Stimulated activated CD4-positive, alpha-beta T cell treated with anti-CD3 and anti-CD28 coated beads, Interleukin-4, amount 100 ng/mL, for 1 hour (primary cell): Measurements from ENCODE around the gene TBC1D3H.
"Not testable (repeated sequence)": the region's sequence is repeated elsewhere in the genome, so short reads cannot be mapped to it uniquely, and the experiment has no call there.

Experiments used
- DNase-seq: peaks from one replicate; pipeline ENCODE4 v3.0.0-alpha.2; 2020

TBC1D3H gene

DNA sequence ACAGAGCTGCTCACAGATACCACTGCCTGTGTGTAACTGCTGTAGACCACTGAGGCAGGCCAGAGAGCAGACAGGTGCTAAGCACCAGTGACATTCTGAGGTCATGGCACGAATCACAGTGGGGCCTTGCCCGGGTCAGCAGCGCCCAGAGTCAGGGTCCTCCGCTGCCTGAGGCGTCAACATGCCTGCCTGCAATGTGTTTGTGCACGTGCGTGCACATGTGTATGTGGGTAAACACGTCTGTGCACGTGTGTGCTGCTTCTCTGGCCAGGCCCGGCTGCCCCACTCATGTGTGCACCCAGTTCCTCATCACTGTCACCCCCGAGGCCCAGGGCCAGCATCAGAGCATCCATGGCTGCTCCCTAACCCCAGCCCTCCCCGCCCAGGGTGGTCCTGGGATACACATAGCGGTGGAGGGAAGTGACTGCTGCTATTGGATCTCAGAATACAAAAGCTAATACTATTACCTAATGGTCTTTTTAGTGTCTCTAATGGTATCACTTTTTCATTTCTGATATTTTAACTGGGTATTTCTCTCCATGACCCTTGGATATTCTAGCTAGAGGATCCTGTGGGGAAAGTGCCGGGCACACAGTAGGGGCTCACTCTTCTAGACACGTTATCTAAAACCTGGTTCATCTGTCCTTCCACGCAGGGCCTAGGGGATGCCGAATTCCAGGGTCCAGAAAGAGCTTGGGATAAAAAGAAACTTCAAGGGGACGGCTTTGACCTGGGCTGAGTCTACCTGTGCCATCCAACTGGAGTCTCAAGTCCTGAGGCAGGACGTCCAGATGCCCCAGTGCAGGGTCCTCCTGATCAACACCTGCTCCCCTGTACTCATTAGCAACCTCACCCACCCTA lies at the start of gene TBC1D3H:
Gene TBC1D3H (minus strand): TSS at position 51 of the 861 bp plus-strand sequence. CDS start 1,540 bp downstream, outside the sequence.
- not testable (repeated sequence) for DNase-seq

- not testable (repeated sequence) for DNase-seq
Measured at GRCh38 chr17:36428891-36429290, 40.7 kb upstream of the TBC1D3H start.

GRCh38 chr17:36415180-36415941 lies 27.1 kb upstream of the TBC1D3H start:
- not testable (repeated sequence) for DNase-seq

DNA sequence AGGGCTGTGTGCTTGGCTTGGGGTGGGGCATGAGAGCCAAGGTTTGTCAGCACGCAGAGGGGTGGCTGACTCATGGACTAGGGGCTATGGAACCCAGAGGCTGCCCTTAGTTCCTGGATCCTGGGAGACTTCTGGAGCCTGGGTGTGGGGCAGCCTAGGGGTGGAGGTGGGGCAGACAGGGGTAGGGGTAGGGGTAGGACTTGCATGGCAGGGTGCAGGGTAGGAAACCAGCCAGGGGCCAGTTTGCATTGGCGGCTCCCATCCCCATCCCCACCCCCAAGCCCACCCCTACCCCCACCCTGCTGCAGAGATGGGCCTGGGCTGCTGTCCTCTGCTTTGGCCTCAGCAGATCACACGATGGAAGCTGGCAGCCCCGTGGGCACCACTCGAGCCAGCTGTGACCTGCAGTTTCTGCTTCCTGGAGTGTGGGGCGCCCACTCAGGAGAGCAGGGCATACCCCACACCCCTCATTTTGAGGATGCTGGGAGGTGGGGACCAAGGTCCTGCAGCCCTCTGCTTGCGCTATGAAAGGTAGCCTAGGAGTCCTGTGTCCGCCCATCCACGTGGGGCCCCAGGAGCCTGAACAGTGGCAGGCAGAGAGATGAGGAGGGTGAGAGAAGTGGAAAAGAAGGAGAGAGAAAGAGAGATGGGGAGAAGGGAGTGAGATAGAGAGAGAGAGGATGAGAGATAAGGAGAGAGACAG lies 2.9 kb upstream of the TBC1D3H start:
- DNase-seq: not testable (repeated sequence)

GRCh38 chr17:36375938-36376337 lies 12.3 kb downstream of the TBC1D3H start:
- not testable (repeated sequence) for DNase-seq

DNA sequence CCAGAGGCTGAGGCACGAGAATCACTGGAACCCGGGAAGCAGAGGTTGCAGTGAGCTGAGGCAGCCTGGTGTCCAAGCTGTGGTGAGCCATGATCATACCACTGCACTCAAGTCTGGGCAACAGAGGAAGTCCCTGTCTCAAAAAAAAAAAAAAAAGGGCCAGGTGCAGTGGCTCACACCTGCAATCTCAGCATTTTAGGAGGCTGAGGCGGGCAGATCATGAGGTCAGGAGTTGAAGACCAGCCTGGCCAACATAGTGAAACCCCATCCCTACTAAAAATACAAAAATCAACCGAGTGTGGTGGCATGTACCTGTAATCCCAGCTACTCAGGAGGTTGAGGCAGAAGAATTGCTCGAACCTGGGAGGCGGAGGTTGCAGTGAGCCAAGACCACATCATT lies 25.7 kb downstream of the TBC1D3H start:
- not testable (repeated sequence) for DNase-seq
